Activated T-helper 2 cell treated with anti-CD3 and anti-CD28 coated beads, Interferon-gamma antibody, Interleukin-2, Interleukin-4, amounts not matched to agents 10 μg/mL and 5 μg/mL and 100 μg/mL, durations not matched to agents 14 hours and 24 hours and 36 hours (primary cell): ENCODE measurements around the gene BCAP29. TPM values are rescaled to one million over a fixed set of nuclear protein-coding genes. Genes with fewer than 3 reads are reported as not detected.
"Not testable (repeated sequence)": the region's sequence is repeated elsewhere in the genome, so short reads cannot be mapped to it uniquely, and the experiment has no call there.

Source experiments
- DNase-seq: peaks from one replicate; pipeline ENCODE4 v3.0.0; 2021; ENCODE audit warnings: low spot score
- H3K27ac Mint-ChIP-seq: one replicate; pipeline ENCODE4 v1.8.0; 2021; ENCODE audit warnings: mixed read lengths
- H3K27me3 Mint-ChIP-seq: one replicate; pipeline ENCODE4 v1.8.0; 2021; ENCODE audit warnings: low read depth, mixed read lengths
- H3K36me3 Mint-ChIP-seq: one replicate; pipeline ENCODE4 v1.8.0; 2021; ENCODE audit warnings: low read depth, mixed read lengths
- H3K4me1 Mint-ChIP-seq: one replicate; pipeline ENCODE4 v1.8.0; 2021; ENCODE audit warnings: low read depth, mixed read lengths
- H3K4me3 Mint-ChIP-seq: one replicate; pipeline ENCODE4 v1.8.0; 2021; ENCODE audit warnings: low read depth, mild to moderate bottlenecking, moderate library complexity, mixed read lengths
- H3K9me3 Mint-ChIP-seq: one replicate; pipeline ENCODE4 v1.8.0; 2021; ENCODE audit warnings: mixed read lengths
- intact Hi-C: fragments of 100-400 bp; cut with micrococcal nuclease; formaldehyde crosslinking; loops from one replicate; pipeline ENCODE4 v1.15.1; 2023
- total RNA-seq: library from RNA; stranded (reverse); gene quantifications from 2 replicates; pipeline ENCODE4 v1.2.3, GENCODE V29; 2022

Gene BCAP29
- total RNA-seq = 46.6 and 52.0 TPM in 2 replicates

- peaks cover 27% of the 10 kb centered on the region for H3K4me1 Mint-ChIP-seq
- peak; percentile 68 for DNase-seq
- H3K4me3 Mint-ChIP-seq = peak within 1 kb of the TSS; percentile 90
- no peaks in the 10 kb centered on the region for H3K27me3 Mint-ChIP-seq
- H3K36me3 Mint-ChIP-seq = peaks cover 33% of the 10 kb centered on the region
- H3K27ac Mint-ChIP-seq = peak within 1 kb of the TSS; percentile 85
- intact Hi-C loops = loop anchor here (1.0 to 5.0 kb wide), 3 partner anchors 16 to 413 kb away; partner anchors contain the start of genes CBLL1 and HBP1
- H3K9me3 Mint-ChIP-seq = no peaks in the 10 kb centered on the region
Measured at GRCh38 chr7:107579885-107580715, at the start of gene BCAP29. BCAP29 (plus strand) TSS chr7:107580246; CDS start chr7:107580773, 527 bp downstream.

GRCh38 chr7:107530751-107531150 lies 49.3 kb upstream of the BCAP29 start:
- intact Hi-C loops = no loop called here
- peaks cover 49% of the 10 kb centered on the region for H3K36me3 Mint-ChIP-seq
- no peak overlapping the region for H3K4me3 Mint-ChIP-seq
- H3K27ac Mint-ChIP-seq = no peak overlapping the region
- H3K27me3 Mint-ChIP-seq = no peaks in the 10 kb centered on the region
- H3K4me1 Mint-ChIP-seq = peaks cover 21% of the 10 kb centered on the region
- DNase-seq = no peak
- peaks cover 10% of the 10 kb centered on the region for H3K9me3 Mint-ChIP-seq

GRCh38 chr7:107534139-107534538 lies 45.9 kb upstream of the BCAP29 start:
- H3K9me3 Mint-ChIP-seq = peaks cover 16% of the 10 kb centered on the region
- H3K36me3 Mint-ChIP-seq = peaks cover 59% of the 10 kb centered on the region
- peaks cover 21% of the 10 kb centered on the region for H3K4me1 Mint-ChIP-seq
- no peak for DNase-seq
- H3K27ac Mint-ChIP-seq = no peak overlapping the region
- no peak overlapping the region for H3K4me3 Mint-ChIP-seq
- intact Hi-C loops = no loop called here
- no peaks in the 10 kb centered on the region for H3K27me3 Mint-ChIP-seq

GRCh38 chr7:107537228-107537627 lies 42.8 kb upstream of the BCAP29 start:
- intact Hi-C loops, H3K27ac Mint-ChIP-seq, DNase-seq, H3K4me3 Mint-ChIP-seq, H3K27me3 Mint-ChIP-seq: not testable (repeated sequence)
- Mint-ChIP-seq H3K9me3 (peaks cover 16% of the 10 kb centered on the region), H3K4me1 (peaks cover 21% of the 10 kb centered on the region), H3K36me3 (peaks cover 60% of the 10 kb centered on the region)

- DNase-seq = no peak
- Mint-ChIP-seq H3K36me3 (peaks cover 63% of the 10 kb centered on the region), H3K27me3 (no peaks in the 10 kb centered on the region), H3K27ac (no peak overlapping the region), H3K9me3 (peaks cover 16% of the 10 kb centered on the region), H3K4me1 (peaks cover 18% of the 10 kb centered on the region), H3K4me3 (no peak overlapping the region)
- intact Hi-C loops = no loop called here
Measured at GRCh38 chr7:107538001-107538400, 42.0 kb upstream of the BCAP29 start.

- peaks cover 21% of the 10 kb centered on the region for H3K9me3 Mint-ChIP-seq
- intact Hi-C loops = no loop called here
- H3K27me3 Mint-ChIP-seq = no peaks in the 10 kb centered on the region
- no peak for DNase-seq
- H3K4me1 Mint-ChIP-seq = no peaks in the 10 kb centered on the region
- H3K4me3 Mint-ChIP-seq = no peak overlapping the region
- H3K27ac Mint-ChIP-seq = no peak overlapping the region
- peaks cover 68% of the 10 kb centered on the region for H3K36me3 Mint-ChIP-seq
Measured at GRCh38 chr7:107543338-107543993, 36.6 kb upstream of the BCAP29 start.

GRCh38 chr7:107544848-107545591 lies 35.0 kb upstream of the BCAP29 start:
- Mint-ChIP-seq H3K4me3 (no peak overlapping the region), H3K36me3 (peaks cover 66% of the 10 kb centered on the region), H3K27ac (no peak overlapping the region), H3K9me3 (peaks cover 21% of the 10 kb centered on the region), H3K27me3 (no peaks in the 10 kb centered on the region), H3K4me1 (no peaks in the 10 kb centered on the region)
- no peak for DNase-seq
- intact Hi-C loops = no loop called here

- Mint-ChIP-seq H3K9me3 (peaks cover 2% of the 10 kb centered on the region), H3K27me3 (no peaks in the 10 kb centered on the region), H3K4me1 (peaks cover 29% of the 10 kb centered on the region), H3K27ac (no peak overlapping the region), H3K36me3 (peaks cover 82% of the 10 kb centered on the region), H3K4me3 (no peak overlapping the region)
- DNase-seq = no peak
- intact Hi-C loops = no loop called here
Measured at GRCh38 chr7:107551936-107552335, 28.1 kb upstream of the BCAP29 start.

GRCh38 chr7:107555893-107556292 lies 24.2 kb upstream of the BCAP29 start:
- no peak overlapping the region for H3K27ac Mint-ChIP-seq
- H3K4me3 Mint-ChIP-seq = no peak overlapping the region
- no peaks in the 10 kb centered on the region for H3K9me3 Mint-ChIP-seq
- no peak for DNase-seq
- peaks cover 62% of the 10 kb centered on the region for H3K36me3 Mint-ChIP-seq
- H3K27me3 Mint-ChIP-seq = no peaks in the 10 kb centered on the region
- intact Hi-C loops = no loop called here
- H3K4me1 Mint-ChIP-seq = peaks cover 54% of the 10 kb centered on the region

GRCh38 chr7:107559864-107560263 lies 20.2 kb upstream of the BCAP29 start:
- intact Hi-C loops = loop anchor here (1.0 to 10.0 kb wide), 5 partner anchors 167 to 965 kb away; partner anchors contain the start of genes CBLL1 and PNPLA8
- no peaks in the 10 kb centered on the region for H3K9me3 Mint-ChIP-seq
- no peaks in the 10 kb centered on the region for H3K27me3 Mint-ChIP-seq
- peaks cover 29% of the 10 kb centered on the region for H3K36me3 Mint-ChIP-seq
- H3K4me1 Mint-ChIP-seq = peaks cover 63% of the 10 kb centered on the region
- H3K4me3 Mint-ChIP-seq = no peak overlapping the region
- no peak for DNase-seq
- H3K27ac Mint-ChIP-seq = no peak overlapping the region

GRCh38 chr7:107560898-107561516 lies 19.0 kb upstream of the BCAP29 start:
- H3K9me3 Mint-ChIP-seq = no peaks in the 10 kb centered on the region
- peaks cover 20% of the 10 kb centered on the region for H3K36me3 Mint-ChIP-seq
- H3K4me1 Mint-ChIP-seq = peaks cover 63% of the 10 kb centered on the region
- no peak for DNase-seq
- peak overlapping the region; percentile 80 for H3K4me3 Mint-ChIP-seq
- intact Hi-C loops = loop anchor here (1.0 to 10.0 kb wide), 5 partner anchors 166 to 964 kb away; partner anchors contain the start of genes CBLL1 and PNPLA8
- peak overlapping the region; percentile 72 for H3K27ac Mint-ChIP-seq
- H3K27me3 Mint-ChIP-seq = no peaks in the 10 kb centered on the region

- no peaks in the 10 kb centered on the region for H3K9me3 Mint-ChIP-seq
- no peak for DNase-seq
- H3K4me1 Mint-ChIP-seq = peaks cover 53% of the 10 kb centered on the region
- intact Hi-C loops = loop anchor here (1.0 to 10.0 kb wide), 5 partner anchors 97 to 962 kb away; partner anchors contain the start of genes CBLL1, PNPLA8 and SLC26A4
- H3K4me3 Mint-ChIP-seq = peak overlapping the region; percentile 80
- no peaks in the 10 kb centered on the region for H3K27me3 Mint-ChIP-seq
- H3K36me3 Mint-ChIP-seq = peaks cover 16% of the 10 kb centered on the region
- H3K27ac Mint-ChIP-seq = peak overlapping the region; percentile 86
Measured at GRCh38 chr7:107563081-107563774, 16.8 kb upstream of the BCAP29 start.
